Effector CD8-positive, alpha-beta T cell (primary cell): ENCODE results near the gene COL6A1.

Experiments used
- DNase-seq: peaks from one replicate; lab custom pipeline; 2025; lab: John Stamatoyannopoulos, UW

The COL6A1 gene

DNA sequence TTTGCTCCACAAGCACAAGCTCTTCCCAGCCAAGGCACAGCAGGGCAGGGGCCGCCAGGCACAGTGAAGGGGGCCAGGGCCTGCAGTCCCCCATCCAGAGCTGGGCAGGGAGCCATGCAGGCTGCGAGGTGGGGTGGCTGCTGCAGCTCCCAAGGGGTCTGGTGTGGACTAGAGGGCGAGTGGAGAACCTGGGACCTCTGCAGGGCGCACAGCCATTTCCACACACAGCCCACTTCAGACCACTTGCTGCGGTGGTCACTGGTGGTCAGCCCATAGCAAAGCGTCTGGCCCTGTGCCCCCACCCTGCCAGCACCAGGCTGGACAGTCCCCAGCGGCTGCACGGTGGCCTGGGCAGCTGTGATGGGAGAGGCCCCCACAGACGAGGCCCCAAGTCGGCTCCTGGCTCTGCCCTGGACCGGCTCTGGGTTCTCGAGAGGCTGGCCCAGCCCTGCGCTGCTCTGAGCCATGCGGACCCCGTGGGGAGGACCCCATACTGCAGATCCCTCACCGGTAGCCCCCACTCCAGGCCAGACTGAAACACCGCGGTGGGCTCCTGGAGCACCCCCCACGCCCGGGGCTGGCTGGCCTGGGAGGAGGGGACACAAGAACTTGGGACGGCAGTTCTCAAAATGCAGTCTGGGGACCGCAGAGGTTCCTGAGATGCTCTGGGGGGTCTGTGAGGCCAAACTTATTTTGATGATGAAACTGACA lies 69.3 kb downstream of the COL6A1 start:
- no peak for DNase-seq

- DNase-seq: no peak
These were observed 69.8 kb downstream of the COL6A1 start for GRCh38 chr21:46051379-46051770.

DNA sequence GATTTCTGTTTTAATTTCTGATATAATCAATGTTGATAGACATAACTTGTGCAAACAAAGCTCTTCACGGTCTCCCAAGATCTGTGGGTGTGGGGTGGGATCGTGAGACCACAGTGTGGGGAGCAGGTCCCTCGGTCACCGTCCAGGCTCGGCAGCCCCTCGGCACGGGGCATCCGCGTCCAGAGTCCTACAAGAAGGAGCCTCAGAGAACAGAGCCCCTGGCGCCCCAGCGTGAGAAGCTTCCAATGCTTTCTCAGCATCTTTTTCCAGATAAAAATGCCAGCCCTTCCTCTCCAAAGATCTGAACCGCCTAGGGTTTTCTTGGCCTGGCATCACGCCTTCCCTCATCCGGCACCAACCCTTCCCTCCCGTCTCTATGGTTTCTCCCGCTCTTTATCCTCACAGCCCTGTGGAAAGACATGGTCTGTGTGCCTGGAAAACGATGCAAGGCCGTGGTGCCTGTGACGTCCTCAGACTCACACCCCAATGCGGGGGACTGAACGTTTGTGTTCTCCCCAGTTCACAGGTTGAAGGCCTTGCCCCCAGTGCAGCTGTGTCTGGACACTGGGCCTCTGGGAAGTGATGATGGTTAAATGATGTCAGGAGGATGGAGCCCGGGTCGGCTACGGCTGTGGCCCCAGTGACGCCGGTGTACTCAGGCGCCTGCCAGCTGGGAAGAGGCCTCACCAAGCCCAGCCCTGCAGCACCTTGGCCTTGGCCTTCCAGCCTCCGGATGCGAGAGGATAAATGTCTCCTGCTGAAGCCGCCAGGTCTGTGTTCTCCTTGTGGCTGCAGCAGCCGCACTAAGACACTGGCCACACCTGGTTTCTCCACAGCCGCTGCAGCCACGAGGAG lies 70.5 kb downstream of the COL6A1 start:
- no peak for DNase-seq

- DNase-seq: no peak
These were observed 71.4 kb downstream of the COL6A1 start for GRCh38 chr21:46052703-46053651.

DNA sequence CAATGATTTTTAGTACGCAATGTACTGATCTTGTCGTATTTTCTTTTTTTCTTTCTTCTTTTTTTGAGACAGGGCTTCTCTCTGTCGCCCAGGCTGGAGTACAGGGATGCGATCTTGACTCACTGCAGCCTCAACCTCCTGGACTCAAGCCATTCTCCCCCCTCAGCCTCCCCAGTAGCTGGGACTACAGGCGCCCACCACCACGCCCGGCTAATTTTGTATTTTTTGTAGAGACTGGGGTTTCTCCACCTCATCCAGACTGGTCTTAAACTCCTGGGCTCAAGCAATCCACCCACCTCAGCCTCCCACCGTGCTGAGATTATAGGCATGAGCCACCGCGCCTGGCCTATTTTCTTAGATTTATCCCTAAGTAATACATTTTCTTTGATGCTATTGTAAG lies 72.5 kb downstream of the COL6A1 start:
- no peak for DNase-seq

- no peak for DNase-seq
These were observed 72.9 kb downstream of the COL6A1 start for GRCh38 chr21:46054451-46054881.
